MV-4-11 (cell line): ENCODE measurements around the gene CDH2.
A peak's percentile ranks its signal among the peaks of the same experiment; 100 is the strongest.

ENCODE experiments used
- DNase-seq: peaks from one replicate; lab custom pipeline; 2025; lab: John Stamatoyannopoulos, UW

The CDH2 gene

GRCh38 chr18:28127763-28128658 lies 48.9 kb downstream of the CDH2 start:
- DNase-seq, result no peak

GRCh38 chr18:28127228-28127627 lies 49.7 kb downstream of the CDH2 start:
- DNase-seq, result no peak

- DNase-seq, result no peak
These were observed 50.2 kb downstream of the CDH2 start for GRCh38 chr18:28126768-28127167.

- DNase-seq, result no peak
These were observed 51.9 kb downstream of the CDH2 start for GRCh38 chr18:28125051-28125450.

- DNase-seq, result no peak
These were observed 52.5 kb downstream of the CDH2 start for GRCh38 chr18:28124131-28125029.

- DNase-seq, result no peak
These were observed 53.4 kb downstream of the CDH2 start for GRCh38 chr18:28123401-28124030.

GRCh38 chr18:28120828-28121515 lies 56.0 kb downstream of the CDH2 start:
- DNase-seq, result no peak

- DNase-seq, result no peak
These were observed 60.5 kb downstream of the CDH2 start for GRCh38 chr18:28116461-28116860.

- DNase-seq, result peak; percentile 5
These were observed 61.8 kb downstream of the CDH2 start for GRCh38 chr18:28115149-28115550.

- no peak for DNase-seq
These were observed 62.5 kb downstream of the CDH2 start for GRCh38 chr18:28114472-28114871.

- DNase-seq, result no peak
These were observed 63.5 kb downstream of the CDH2 start for GRCh38 chr18:28113271-28114029.

- no peak for DNase-seq
These were observed 64.9 kb downstream of the CDH2 start for GRCh38 chr18:28112056-28112470.

GRCh38 chr18:28110924-28111323 lies 66.0 kb downstream of the CDH2 start:
- DNase-seq, result no peak

- no peak for DNase-seq
These were observed 67.0 kb downstream of the CDH2 start for GRCh38 chr18:28109781-28110560.

GRCh38 chr18:28108814-28109213 lies 68.1 kb downstream of the CDH2 start:
- no peak for DNase-seq

- DNase-seq, result no peak
These were observed 68.7 kb downstream of the CDH2 start for GRCh38 chr18:28108254-28108653.

GRCh38 chr18:28099237-28099636 lies 77.7 kb downstream of the CDH2 start:
- no peak for DNase-seq

- no peak for DNase-seq
These were observed 81.3 kb downstream of the CDH2 start for GRCh38 chr18:28095631-28096030.

GRCh38 chr18:28095041-28095440 lies 81.9 kb downstream of the CDH2 start:
- DNase-seq, result no peak

- no peak for DNase-seq
These were observed 85.7 kb downstream of the CDH2 start for GRCh38 chr18:28091197-28091596.
